ENCODE measurements around the gene ARHGAP21. TPM values are rescaled to one million over a fixed set of nuclear protein-coding genes. Genes with fewer than 3 reads are reported as not detected.

Gene ARHGAP21
- total and polyA plus RNA-seq, 4 donors = 18.8 to 138 (median 46.1) TPM

- ATAC-seq (ENCODE audit: insufficient read depth, low FRiP score) = no peak
- no peak for DNase-seq
- H3K27ac ChIP-seq (ENCODE audit: low read depth in 1 of 2, low read length in 1 of 2) = no peak overlapping the region
- 95 to 100% methylated on average over 1 of the region's 1 CpG for WGBS, 2 donors
- no peak overlapping the region for H3K4me3 ChIP-seq
- H3K9ac ChIP-seq (ENCODE audit: insufficient read depth in 1 of 2, low read length in 2 of 2) = no peak overlapping the region
- H3K9me3 ChIP-seq (ENCODE audit: control insufficient read depth in 4 of 4, insufficient read depth in 3 of 4, low read length in 3 of 4) = no peaks in the 10 kb centered on the region
- no peaks in the 10 kb centered on the region for H3K36me3 ChIP-seq (ENCODE audit: control insufficient read depth in 4 of 4, insufficient read depth in 4 of 4, low read length in 4 of 4)
- no peak for TF ChIP-seq CTCF (IDR thresholded peaks at IDR 0.05; ENCODE audit: control extremely low read depth, extremely low read depth)
- no peaks in the 10 kb centered on the region for H3K4me1 ChIP-seq (ENCODE audit: control insufficient read depth in 5 of 5, insufficient read depth in 5 of 5, low read length in 5 of 5)
- no peaks in the 10 kb centered on the region for H3K27me3 ChIP-seq (ENCODE audit: control insufficient read depth in 3 of 3, insufficient read depth in 3 of 3, low read length in 2 of 3)
Measured at GRCh38 chr10:24756283-24756682, 32.6 kb upstream of the ARHGAP21 start.

GRCh38 chr10:24751716-24752115 is 28.0 kb upstream of the ARHGAP21 start:
- 87 to 90% methylated on average over 1 of the region's 1 CpG for WGBS, 2 donors
- Histone ChIP-seq H3K4me3 (no peak overlapping the region), H3K9me3 (ENCODE audit: control insufficient read depth in 4 of 4, insufficient read depth in 3 of 4, low read length in 3 of 4) (no peaks in the 10 kb centered on the region), H3K27ac (ENCODE audit: low read depth in 1 of 2, low read length in 1 of 2) (no peak overlapping the region), H3K36me3 (ENCODE audit: control insufficient read depth in 4 of 4, insufficient read depth in 4 of 4, low read length in 4 of 4) (no peaks in the 10 kb centered on the region), H3K9ac (ENCODE audit: insufficient read depth in 1 of 2, low read length in 2 of 2) (no peak overlapping the region), H3K4me1 (ENCODE audit: control insufficient read depth in 5 of 5, insufficient read depth in 5 of 5, low read length in 5 of 5) (no peaks in the 10 kb centered on the region), H3K27me3 (ENCODE audit: control insufficient read depth in 3 of 3, insufficient read depth in 3 of 3, low read length in 2 of 3) (no peaks in the 10 kb centered on the region)
- ATAC-seq (ENCODE audit: insufficient read depth, low FRiP score) (no peak), DNase-seq (no peak)
- no peak for TF ChIP-seq CTCF (IDR thresholded peaks at IDR 0.05; ENCODE audit: control extremely low read depth, extremely low read depth)

GRCh38 chr10:24750695-24751094 is 27.0 kb upstream of the ARHGAP21 start:
- Histone ChIP-seq H3K4me3 (no peak overlapping the region), H3K27me3 (ENCODE audit: control insufficient read depth in 3 of 3, insufficient read depth in 3 of 3, low read length in 2 of 3) (no peaks in the 10 kb centered on the region), H3K4me1 (ENCODE audit: control insufficient read depth in 5 of 5, insufficient read depth in 5 of 5, low read length in 5 of 5) (no peaks in the 10 kb centered on the region), H3K9me3 (ENCODE audit: control insufficient read depth in 4 of 4, insufficient read depth in 3 of 4, low read length in 3 of 4) (no peaks in the 10 kb centered on the region), H3K36me3 (ENCODE audit: control insufficient read depth in 4 of 4, insufficient read depth in 4 of 4, low read length in 4 of 4) (no peaks in the 10 kb centered on the region), H3K9ac (ENCODE audit: insufficient read depth in 1 of 2, low read length in 2 of 2) (no peak overlapping the region), H3K27ac (ENCODE audit: low read depth in 1 of 2, low read length in 1 of 2) (no peak overlapping the region)
- no peak for DNase-seq
- no peak for TF ChIP-seq CTCF (IDR thresholded peaks at IDR 0.05; ENCODE audit: control extremely low read depth, extremely low read depth)
- WGBS, 2 donors = 93 to 94% methylated on average over 2 of the region's 2 CpGs
- ATAC-seq (ENCODE audit: insufficient read depth, low FRiP score) = no peak

GRCh38 chr10:24748214-24748613 is 24.5 kb upstream of the ARHGAP21 start:
- H3K9ac ChIP-seq (ENCODE audit: insufficient read depth in 1 of 2, low read length in 2 of 2) = no peak overlapping the region
- H3K4me1 ChIP-seq (ENCODE audit: control insufficient read depth in 5 of 5, insufficient read depth in 5 of 5, low read length in 5 of 5) = no peaks in the 10 kb centered on the region
- H3K9me3 ChIP-seq (ENCODE audit: control insufficient read depth in 4 of 4, insufficient read depth in 3 of 4, low read length in 3 of 4) = no peaks in the 10 kb centered on the region
- no peak for DNase-seq
- no peak overlapping the region for H3K4me3 ChIP-seq
- H3K36me3 ChIP-seq (ENCODE audit: control insufficient read depth in 4 of 4, insufficient read depth in 4 of 4, low read length in 4 of 4) = no peaks in the 10 kb centered on the region
- no peak overlapping the region for H3K27ac ChIP-seq (ENCODE audit: low read depth in 1 of 2, low read length in 1 of 2)
- WGBS, 2 donors = 88% methylated on average over 4 of the region's 4 CpGs
- no peaks in the 10 kb centered on the region for H3K27me3 ChIP-seq (ENCODE audit: control insufficient read depth in 3 of 3, insufficient read depth in 3 of 3, low read length in 2 of 3)
- no peak for TF ChIP-seq CTCF (IDR thresholded peaks at IDR 0.05; ENCODE audit: control extremely low read depth, extremely low read depth)
- ATAC-seq (ENCODE audit: insufficient read depth, low FRiP score) = no peak

Measured in lung (tissue), 12 donors.